Cardiac fibroblast (primary cell): Measurements from ENCODE around the gene MYO9B.
A peak's percentile ranks its signal among the peaks of the same experiment; 100 is the strongest.

Experiments used
- DNase-seq, 2 donors: peaks; one replicate each; pipeline versions ENCODE4 v3.0.0 to v3.0.0-alpha.2; 2010; ENCODE audit warnings: low read depth in 2 of 2
- H3K4me3 ChIP-seq, 2 donors: replicated peaks in 1 of 2; 1 replicate in 1 of 2; 2 replicates in 1 of 2; pipeline ENCODE4 v1.5.1; 2011; ENCODE audit warnings: low read depth in 2 of 2, low read length in 2 of 2, mild to moderate bottlenecking in 2 of 2, moderate library complexity in 1 of 2
- CTCF ChIP-seq: IDR thresholded peaks from one replicate; pipeline ENCODE4 v1.5.1; 2011; ENCODE audit warnings: low read depth, mild to moderate bottlenecking, low read length, inconsistent platforms

The MYO9B gene

GRCh38 chr19:17036640-17037039, 38.9 kb upstream of the MYO9B start:
- no peak overlapping the region for H3K4me3 ChIP-seq
- no peak for DNase-seq
- no peak for TF ChIP-seq CTCF

- no peak for TF ChIP-seq CTCF
- H3K4me3 ChIP-seq = no peak overlapping the region
- DNase-seq = no peak
Measured at GRCh38 chr19:17037184-17037583, 38.4 kb upstream of the MYO9B start.

GRCh38 chr19:17037966-17038500, 37.5 kb upstream of the MYO9B start:
- TF ChIP-seq CTCF = no peak
- no peak for DNase-seq
- no peak overlapping the region for H3K4me3 ChIP-seq

- H3K4me3 ChIP-seq = no peak overlapping the region
- no peak for TF ChIP-seq CTCF
- DNase-seq = peak in 1 of 2 donors; percentile 63
Measured at GRCh38 chr19:17041976-17042375, 33.6 kb upstream of the MYO9B start.

- no peak overlapping the region for H3K4me3 ChIP-seq
- no peak for TF ChIP-seq CTCF
- no peak for DNase-seq
Measured at GRCh38 chr19:17043744-17044143, 31.8 kb upstream of the MYO9B start.

GRCh38 chr19:17045907-17046502, 29.6 kb upstream of the MYO9B start:
- DNase-seq = no peak
- no peak for TF ChIP-seq CTCF
- H3K4me3 ChIP-seq = no peak overlapping the region
